ENCODE data around the gene OR14A16.

Gene OR14A16

GRCh38 chr1:247824023-247824422 is at the start of gene OR14A16:
Gene OR14A16, minus strand, starts transcription at chr1:247824119. Its CDS starts 8,390 bp downstream, at chr1:247815729.
- DNase-seq, result no peak

- no peak for DNase-seq
These were observed 41.5 kb upstream of the OR14A16 start for GRCh38 chr1:247865416-247865815.

GRCh38 chr1:247864644-247865043 is 40.7 kb upstream of the OR14A16 start:
- no peak for DNase-seq

GRCh38 chr1:247862756-247863155 is 38.8 kb upstream of the OR14A16 start:
- no peak for DNase-seq

- no peak for DNase-seq
These were observed 34.2 kb upstream of the OR14A16 start for GRCh38 chr1:247857985-247858619.

GRCh38 chr1:247857069-247857984 is 33.4 kb upstream of the OR14A16 start, which contains the start of gene TRIM58:
Gene TRIM58, plus strand, starts transcription at chr1:247857187. Its CDS starts 60 bp downstream, at chr1:247857247.
- no peak for DNase-seq

- no peak for DNase-seq
These were observed 32.0 kb upstream of the OR14A16 start for GRCh38 chr1:247855911-247856310.

- DNase-seq, result no peak
These were observed 31.1 kb upstream of the OR14A16 start for GRCh38 chr1:247854899-247855545.

- no peak for DNase-seq
These were observed 25.7 kb upstream of the OR14A16 start for GRCh38 chr1:247849616-247850015.

- DNase-seq, result no peak
These were observed 24.4 kb upstream of the OR14A16 start for GRCh38 chr1:247848346-247848745.

GRCh38 chr1:247845693-247846017 is 21.7 kb upstream of the OR14A16 start:
- no peak for DNase-seq

GRCh38 chr1:247845011-247845692 is 21.2 kb upstream of the OR14A16 start:
- no peak for DNase-seq

- no peak for DNase-seq
These were observed 19.5 kb upstream of the OR14A16 start for GRCh38 chr1:247843411-247843810.

- DNase-seq, result no peak
These were observed 17.9 kb upstream of the OR14A16 start, which contains the start of gene OR11L1 for GRCh38 chr1:247841796-247842195. Gene OR11L1, minus strand, starts transcription at chr1:247841896. Its CDS starts 0 bp downstream, at chr1:247841896.

GRCh38 chr1:247840818-247841217 is 16.9 kb upstream of the OR14A16 start:
- no peak for DNase-seq

- DNase-seq, result no peak
These were observed 9.7 kb upstream of the OR14A16 start for GRCh38 chr1:247833601-247834000.

- DNase-seq, result no peak
These were observed 5.7 kb upstream of the OR14A16 start for GRCh38 chr1:247829656-247830055.

- DNase-seq, result no peak
These were observed 1.4 kb upstream of the OR14A16 start for GRCh38 chr1:247825362-247825761.

GRCh38 chr1:247822060-247822459 is 1.9 kb downstream of the OR14A16 start:
- no peak for DNase-seq

- no peak for DNase-seq
These were observed 11.3 kb downstream of the OR14A16 start for GRCh38 chr1:247812637-247813036.

GRCh38 chr1:247797518-247797917 is 26.4 kb downstream of the OR14A16 start:
- DNase-seq, result no peak

GRCh38 chr1:247769603-247770002 is 54.3 kb downstream of the OR14A16 start:
- no peak for DNase-seq
